ENCODE results near the gene PCDHA9.
"Not testable (repeated sequence)": the region's sequence is repeated elsewhere in the genome, so short reads cannot be mapped to it uniquely, and the experiment has no call there.

The PCDHA9 gene

GRCh38 chr5:140848139-140849102 lies at the start of gene PCDHA9:
PCDHA9 (plus strand) TSS chr5:140848382; CDS start chr5:140848496, 114 bp downstream.
- DNase-seq (ENCODE audit: low spot score) = not testable (repeated sequence)

- DNase-seq (ENCODE audit: low spot score) = no peak
Measured at GRCh38 chr5:140800816-140801493, 47.2 kb upstream of the PCDHA9 start, which contains the start of gene PCDHA3. PCDHA3 (plus strand) TSS chr5:140801057.

- no peak for DNase-seq (ENCODE audit: low spot score)
Measured at GRCh38 chr5:140801494-140801841, 46.7 kb upstream of the PCDHA9 start.

GRCh38 chr5:140802381-140802780 lies 45.8 kb upstream of the PCDHA9 start:
- DNase-seq (ENCODE audit: low spot score) = not testable (repeated sequence)

- DNase-seq (ENCODE audit: low spot score) = no peak
Measured at GRCh38 chr5:140802781-140803271, 45.4 kb upstream of the PCDHA9 start.

GRCh38 chr5:140806834-140807775 lies 41.1 kb upstream of the PCDHA9 start, which contains the start of gene PCDHA4:
PCDHA4 (plus strand) TSS chr5:140807068.
- no peak for DNase-seq (ENCODE audit: low spot score)

- DNase-seq (ENCODE audit: low spot score) = not testable (repeated sequence)
Measured at GRCh38 chr5:140808241-140808888, 39.8 kb upstream of the PCDHA9 start.

- no peak for DNase-seq (ENCODE audit: low spot score)
Measured at GRCh38 chr5:140808889-140809291, 39.3 kb upstream of the PCDHA9 start.

GRCh38 chr5:140821375-140822280 lies 26.6 kb upstream of the PCDHA9 start, which contains the start of gene PCDHA5:
PCDHA5 (plus strand) TSS chr5:140821613.
- DNase-seq (ENCODE audit: low spot score) = peak; percentile 42

GRCh38 chr5:140822281-140822629 lies 25.9 kb upstream of the PCDHA9 start:
- no peak for DNase-seq (ENCODE audit: low spot score)

- DNase-seq (ENCODE audit: low spot score) = not testable (repeated sequence)
Measured at GRCh38 chr5:140822969-140823368, 25.2 kb upstream of the PCDHA9 start.

GRCh38 chr5:140823475-140823874 lies 24.7 kb upstream of the PCDHA9 start:
- no peak for DNase-seq (ENCODE audit: low spot score)

GRCh38 chr5:140827704-140828361 lies 20.3 kb upstream of the PCDHA9 start, which contains the start of gene PCDHA6:
PCDHA6 (plus strand) TSS chr5:140827960; CDS start chr5:140828092, 132 bp downstream.
- DNase-seq (ENCODE audit: low spot score) = no peak

GRCh38 chr5:140828362-140828737 lies 19.8 kb upstream of the PCDHA9 start:
- no peak for DNase-seq (ENCODE audit: low spot score)

GRCh38 chr5:140829511-140830501 lies 18.4 kb upstream of the PCDHA9 start:
- DNase-seq (ENCODE audit: low spot score) = not testable (repeated sequence)

- DNase-seq (ENCODE audit: low spot score) = no peak
Measured at GRCh38 chr5:140833993-140834392, 14.2 kb upstream of the PCDHA9 start, which contains the start of gene PCDHA7. PCDHA7 (plus strand) TSS chr5:140834269; CDS start chr5:140834384, 115 bp downstream.

GRCh38 chr5:140834439-140835008 lies 13.7 kb upstream of the PCDHA9 start:
- not testable (repeated sequence) for DNase-seq (ENCODE audit: low spot score)
